Neutrophil (primary cell): ENCODE data around the gene SUV39H2.

Source experiments
- H3K27ac ChIP-seq: fragments of 200-600 bp; sonication (generic); 2 replicates; pipeline ENCODE4 v1.5.1; 2016; ENCODE audit warnings: mild to moderate bottlenecking, moderate library complexity
- H3K27me3 ChIP-seq: fragments of 200-600 bp; sonication (generic); 2 replicates; pipeline ENCODE4 v1.6.0; 2016; ENCODE audit warnings: mild to moderate bottlenecking
- H3K36me3 ChIP-seq: fragments of 200-600 bp; sonication (generic); 2 replicates; pipeline ENCODE4 v1.5.1; 2017
- H3K4me1 ChIP-seq, 2 experiments: fragments of 200-600 bp in 1 of 2; sonication (generic) in 1 of 2; 1 replicate in 1 of 2; 2 replicates in 1 of 2; pipeline versions ENCODE4 v1.5.1 to v1.6.1; 2013 to 2016; ENCODE audit warnings: low read depth in 1 of 2, low read length in 1 of 2, mild to moderate bottlenecking in 1 of 2, moderate library complexity in 1 of 2; ENCODE audit not compliant: control insufficient read depth in 1 of 2, insufficient read depth in 1 of 2
- H3K4me3 ChIP-seq, 2 experiments: fragments of 200-600 bp in 1 of 2; sonication (generic) in 1 of 2; 1 replicate in 1 of 2; 2 replicates in 1 of 2; pipeline ENCODE4 v1.5.1; 2013 to 2016; ENCODE audit warnings: low read depth in 1 of 2, low read length in 1 of 2, mild to moderate bottlenecking in 1 of 2, moderate library complexity in 1 of 2
- H3K9me3 ChIP-seq: fragments of 200-600 bp; sonication (generic); 2 replicates; pipeline ENCODE4 v1.5.1; 2016
- TF ChIP-seq, protein P1 (sequence below): fragments of 200-600 bp; sonication (generic); IDR thresholded peaks from 2 replicates; pipeline ENCODE4 v1.5.1; 2016; ENCODE audit warnings: antibody characterized with exemption

The SUV39H2 gene, protein sequence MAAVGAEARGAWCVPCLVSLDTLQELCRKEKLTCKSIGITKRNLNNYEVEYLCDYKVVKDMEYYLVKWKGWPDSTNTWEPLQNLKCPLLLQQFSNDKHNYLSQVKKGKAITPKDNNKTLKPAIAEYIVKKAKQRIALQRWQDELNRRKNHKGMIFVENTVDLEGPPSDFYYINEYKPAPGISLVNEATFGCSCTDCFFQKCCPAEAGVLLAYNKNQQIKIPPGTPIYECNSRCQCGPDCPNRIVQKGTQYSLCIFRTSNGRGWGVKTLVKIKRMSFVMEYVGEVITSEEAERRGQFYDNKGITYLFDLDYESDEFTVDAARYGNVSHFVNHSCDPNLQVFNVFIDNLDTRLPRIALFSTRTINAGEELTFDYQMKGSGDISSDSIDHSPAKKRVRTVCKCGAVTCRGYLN

GRCh38 chr10:14878266-14879123 is at the start of gene SUV39H2:
TSS of gene SUV39H2 (plus strand) at chr10:14878866. CDS start at chr10:14878889, 23 bp downstream.
- Histone ChIP-seq H3K4me1 (peaks cover 25 to 28% of the 10 kb centered on the region in 2 experiments), H3K36me3 (no peaks in the 10 kb centered on the region), H3K9me3 (no peaks in the 10 kb centered on the region), H3K4me3 (peak within 1 kb of the TSS; percentile 93 to 96), H3K27ac (peak within 1 kb of the TSS; percentile 75), H3K27me3 (peaks cover 6% of the 10 kb centered on the region)
- TF ChIP-seq, protein P1, sequence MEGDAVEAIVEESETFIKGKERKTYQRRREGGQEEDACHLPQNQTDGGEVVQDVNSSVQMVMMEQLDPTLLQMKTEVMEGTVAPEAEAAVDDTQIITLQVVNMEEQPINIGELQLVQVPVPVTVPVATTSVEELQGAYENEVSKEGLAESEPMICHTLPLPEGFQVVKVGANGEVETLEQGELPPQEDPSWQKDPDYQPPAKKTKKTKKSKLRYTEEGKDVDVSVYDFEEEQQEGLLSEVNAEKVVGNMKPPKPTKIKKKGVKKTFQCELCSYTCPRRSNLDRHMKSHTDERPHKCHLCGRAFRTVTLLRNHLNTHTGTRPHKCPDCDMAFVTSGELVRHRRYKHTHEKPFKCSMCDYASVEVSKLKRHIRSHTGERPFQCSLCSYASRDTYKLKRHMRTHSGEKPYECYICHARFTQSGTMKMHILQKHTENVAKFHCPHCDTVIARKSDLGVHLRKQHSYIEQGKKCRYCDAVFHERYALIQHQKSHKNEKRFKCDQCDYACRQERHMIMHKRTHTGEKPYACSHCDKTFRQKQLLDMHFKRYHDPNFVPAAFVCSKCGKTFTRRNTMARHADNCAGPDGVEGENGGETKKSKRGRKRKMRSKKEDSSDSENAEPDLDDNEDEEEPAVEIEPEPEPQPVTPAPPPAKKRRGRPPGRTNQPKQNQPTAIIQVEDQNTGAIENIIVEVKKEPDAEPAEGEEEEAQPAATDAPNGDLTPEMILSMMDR = peak; percentile 32

GRCh38 chr10:14833106-14833505 is 45.6 kb upstream of the SUV39H2 start:
- no peak overlapping the region for H3K4me3 ChIP-seq
- H3K4me1 ChIP-seq = peaks cover 7 to 9% of the 10 kb centered on the region in 2 experiments
- no peaks in the 10 kb centered on the region for H3K9me3 ChIP-seq
- no peaks in the 10 kb centered on the region for H3K36me3 ChIP-seq
- H3K27me3 ChIP-seq = no peaks in the 10 kb centered on the region
- TF ChIP-seq, protein P1 = no peak
- no peak overlapping the region for H3K27ac ChIP-seq

DNA sequence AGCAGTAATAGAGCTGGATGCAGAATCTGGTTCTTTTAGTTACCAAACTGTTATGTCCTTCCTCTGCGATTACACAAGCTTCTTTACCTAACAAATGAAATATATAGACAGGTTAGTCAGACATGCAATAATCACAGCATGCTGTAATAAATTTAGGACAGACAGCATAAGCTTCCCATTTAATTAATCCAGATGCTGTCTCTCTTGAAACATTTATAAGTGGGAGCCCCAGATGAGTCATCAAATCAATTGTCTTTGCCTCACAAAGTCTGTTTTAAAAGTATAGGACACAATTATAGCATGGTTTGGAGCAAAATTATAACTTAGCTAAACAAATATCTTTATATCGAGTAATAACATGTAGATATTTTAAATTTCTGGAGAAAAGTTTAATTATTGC is 42.5 kb upstream of the SUV39H2 start:
- Histone ChIP-seq H3K27ac (no peak overlapping the region), H3K4me3 (no peak overlapping the region), H3K9me3 (no peaks in the 10 kb centered on the region), H3K36me3 (peaks cover 3% of the 10 kb centered on the region), H3K4me1 (peaks cover 20% of the 10 kb centered on the region in 2 experiments), H3K27me3 (no peaks in the 10 kb centered on the region)
- TF ChIP-seq, protein P1 = no peak

DNA sequence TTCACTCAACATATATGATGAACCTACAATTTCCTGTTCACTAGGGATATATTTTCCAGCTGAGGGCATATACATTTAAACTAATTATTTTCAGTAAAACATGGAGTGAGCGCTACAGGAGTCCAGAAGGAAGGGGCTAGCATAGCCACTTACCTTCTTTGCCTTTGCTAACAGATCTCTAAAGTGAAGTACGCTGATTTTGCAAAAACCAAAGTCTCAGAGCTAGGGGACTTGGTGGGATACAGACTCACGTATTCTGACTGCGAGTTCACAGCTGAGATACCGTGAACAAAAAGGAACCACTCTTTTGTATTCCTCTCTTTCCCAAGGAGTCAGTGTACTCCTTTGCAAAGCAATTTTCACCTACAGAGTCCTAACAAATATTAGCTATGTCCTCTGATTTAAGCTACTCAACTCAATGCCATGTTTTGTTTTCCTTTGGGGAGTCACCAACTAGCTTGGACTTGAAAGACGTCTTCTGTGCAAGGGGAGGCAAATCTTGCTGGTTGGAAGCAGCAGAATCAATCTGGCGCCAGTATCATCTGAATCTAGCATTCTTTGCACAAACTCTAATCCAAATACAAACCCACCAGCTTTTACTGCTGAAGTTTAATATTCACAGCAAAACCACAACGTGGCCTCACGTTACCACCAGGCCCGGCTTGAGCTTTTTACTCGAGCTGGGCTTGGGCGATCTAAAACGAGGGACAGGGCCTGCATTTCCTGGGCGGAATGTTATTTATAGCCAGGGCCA is 41.5 kb upstream of the SUV39H2 start:
- H3K4me1 ChIP-seq = peaks cover 20% of the 10 kb centered on the region in 2 experiments
- H3K27ac ChIP-seq = peak overlapping the region; percentile 87
- peaks cover 13% of the 10 kb centered on the region for H3K36me3 ChIP-seq
- H3K27me3 ChIP-seq = no peaks in the 10 kb centered on the region
- H3K4me3 ChIP-seq = peak overlapping the region; percentile 84 to 99
- no peaks in the 10 kb centered on the region for H3K9me3 ChIP-seq
- TF ChIP-seq, protein P1 = no peak
